Nephron (organoid): Measurements from ENCODE around the gene INHBE.

Experiments
- H3K27ac Mint-ChIP-seq, 3 experiments: 2 replicates each; pipeline ENCODE4 v1.8.0; 2020; ENCODE audit warnings: mixed read lengths in 3 of 3, mild to moderate bottlenecking in 2 of 3, moderate library complexity in 1 of 3
- H3K27me3 Mint-ChIP-seq: 2 replicates; pipeline ENCODE4 v1.8.0; 2021; ENCODE audit warnings: low read depth, mild to moderate bottlenecking, moderate library complexity, mixed read lengths
- H3K36me3 Mint-ChIP-seq: 2 replicates; pipeline ENCODE4 v1.8.0; 2020; ENCODE audit warnings: low read depth, mixed read lengths
- H3K4me1 Mint-ChIP-seq: 2 replicates; pipeline ENCODE4 v1.8.0; 2020; ENCODE audit warnings: mixed read lengths
- H3K4me3 Mint-ChIP-seq, 3 experiments: 2 replicates each; pipeline ENCODE4 v1.8.0; 2020; ENCODE audit warnings: mild to moderate bottlenecking in 3 of 3, mixed read lengths in 3 of 3, moderate library complexity in 2 of 3
- H3K9me3 Mint-ChIP-seq: 2 replicates; pipeline ENCODE4 v1.8.0; 2020; ENCODE audit warnings: mixed read lengths
- TF ChIP-seq, protein P1 (sequence below), 3 experiments: fragments of 200-600 bp; sonication (generic); IDR thresholded peaks; one replicate each; pipeline ENCODE4 v1.5.0; 2021; ENCODE audit warnings: antibody characterized with exemption in 3 of 3; ENCODE audit not compliant: unreplicated experiment in 3 of 3

The INHBE gene

DNA sequence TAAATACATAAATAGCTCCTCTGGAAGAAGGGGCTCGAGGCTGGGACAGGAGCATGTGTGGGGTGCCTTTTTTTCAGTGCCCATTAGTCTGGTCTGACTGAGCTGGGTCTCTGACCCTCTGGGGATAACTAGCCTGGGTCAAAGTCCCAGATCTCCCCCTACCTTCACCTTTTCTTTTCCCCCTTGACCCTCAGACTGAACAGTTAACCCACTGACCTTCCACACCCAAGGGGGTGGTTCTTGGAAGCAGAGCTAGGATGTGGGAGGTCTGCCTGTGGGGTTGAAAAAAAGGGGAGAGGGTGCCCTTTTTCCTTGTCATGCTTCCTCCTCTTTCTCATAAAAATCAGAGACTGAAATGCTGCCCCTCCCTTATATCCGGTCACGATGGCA is 3.6 kb downstream of the INHBE start:
- peak overlapping the region; percentile 94 to 95 (median 95) for H3K4me3 Mint-ChIP-seq
- H3K4me1 Mint-ChIP-seq: peaks cover 36% of the 10 kb centered on the region
- no peaks in the 10 kb centered on the region for H3K9me3 Mint-ChIP-seq
- H3K36me3 Mint-ChIP-seq: no peaks in the 10 kb centered on the region
- peak overlapping the region; percentile 84 to 97 (median 88) for H3K27ac Mint-ChIP-seq
- peaks cover 20% of the 10 kb centered on the region for H3K27me3 Mint-ChIP-seq
- TF ChIP-seq, protein P1, sequence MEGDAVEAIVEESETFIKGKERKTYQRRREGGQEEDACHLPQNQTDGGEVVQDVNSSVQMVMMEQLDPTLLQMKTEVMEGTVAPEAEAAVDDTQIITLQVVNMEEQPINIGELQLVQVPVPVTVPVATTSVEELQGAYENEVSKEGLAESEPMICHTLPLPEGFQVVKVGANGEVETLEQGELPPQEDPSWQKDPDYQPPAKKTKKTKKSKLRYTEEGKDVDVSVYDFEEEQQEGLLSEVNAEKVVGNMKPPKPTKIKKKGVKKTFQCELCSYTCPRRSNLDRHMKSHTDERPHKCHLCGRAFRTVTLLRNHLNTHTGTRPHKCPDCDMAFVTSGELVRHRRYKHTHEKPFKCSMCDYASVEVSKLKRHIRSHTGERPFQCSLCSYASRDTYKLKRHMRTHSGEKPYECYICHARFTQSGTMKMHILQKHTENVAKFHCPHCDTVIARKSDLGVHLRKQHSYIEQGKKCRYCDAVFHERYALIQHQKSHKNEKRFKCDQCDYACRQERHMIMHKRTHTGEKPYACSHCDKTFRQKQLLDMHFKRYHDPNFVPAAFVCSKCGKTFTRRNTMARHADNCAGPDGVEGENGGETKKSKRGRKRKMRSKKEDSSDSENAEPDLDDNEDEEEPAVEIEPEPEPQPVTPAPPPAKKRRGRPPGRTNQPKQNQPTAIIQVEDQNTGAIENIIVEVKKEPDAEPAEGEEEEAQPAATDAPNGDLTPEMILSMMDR (IDR thresholded peaks at IDR 0.05; ENCODE audit: unreplicated experiment in 3 of 3): no peak

DNA sequence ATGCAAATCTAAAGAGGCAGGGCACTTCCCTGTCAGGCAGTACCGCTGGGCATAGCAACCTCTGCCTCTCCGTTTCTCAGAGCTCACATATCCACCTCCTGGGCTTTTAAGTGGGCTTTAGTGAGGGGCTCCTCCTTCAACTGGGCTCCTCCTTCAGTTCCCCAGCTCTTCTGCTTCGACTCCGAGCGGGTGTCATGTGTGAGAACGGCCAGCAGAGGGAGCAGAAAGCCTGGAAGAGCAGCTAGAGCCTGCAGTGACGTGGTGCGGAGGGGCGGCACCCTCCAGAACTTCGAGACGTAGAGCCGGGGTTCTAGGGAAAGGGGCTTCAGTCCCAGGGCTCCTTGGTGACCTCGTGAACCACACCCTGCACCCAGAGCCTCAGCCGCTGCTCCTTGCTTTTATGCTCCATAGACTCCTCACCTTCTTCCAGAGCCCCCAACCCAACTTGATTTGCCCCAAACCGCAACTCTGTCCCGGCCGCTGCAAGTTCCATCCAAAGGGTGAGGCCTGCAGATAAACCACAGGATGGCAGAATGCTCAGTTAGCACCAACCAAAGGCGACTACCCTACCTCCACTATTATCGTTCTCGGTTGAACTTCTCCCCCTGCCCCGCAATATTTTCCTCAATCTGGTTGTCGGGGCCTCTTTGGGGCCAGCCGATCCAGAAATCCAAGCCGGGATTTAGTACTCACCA is 4.1 kb downstream of the INHBE start:
- peaks cover 36% of the 10 kb centered on the region for H3K4me1 Mint-ChIP-seq
- peak overlapping the region; percentile 84 to 97 (median 88) for H3K27ac Mint-ChIP-seq
- H3K9me3 Mint-ChIP-seq: no peaks in the 10 kb centered on the region
- peaks cover 26% of the 10 kb centered on the region for H3K27me3 Mint-ChIP-seq
- TF ChIP-seq, protein P1 (IDR thresholded peaks at IDR 0.05; ENCODE audit: unreplicated experiment in 3 of 3): peak; percentile 92 to 93 (median 92)
- peak overlapping the region; percentile 94 to 95 (median 95) for H3K4me3 Mint-ChIP-seq
- no peaks in the 10 kb centered on the region for H3K36me3 Mint-ChIP-seq

DNA sequence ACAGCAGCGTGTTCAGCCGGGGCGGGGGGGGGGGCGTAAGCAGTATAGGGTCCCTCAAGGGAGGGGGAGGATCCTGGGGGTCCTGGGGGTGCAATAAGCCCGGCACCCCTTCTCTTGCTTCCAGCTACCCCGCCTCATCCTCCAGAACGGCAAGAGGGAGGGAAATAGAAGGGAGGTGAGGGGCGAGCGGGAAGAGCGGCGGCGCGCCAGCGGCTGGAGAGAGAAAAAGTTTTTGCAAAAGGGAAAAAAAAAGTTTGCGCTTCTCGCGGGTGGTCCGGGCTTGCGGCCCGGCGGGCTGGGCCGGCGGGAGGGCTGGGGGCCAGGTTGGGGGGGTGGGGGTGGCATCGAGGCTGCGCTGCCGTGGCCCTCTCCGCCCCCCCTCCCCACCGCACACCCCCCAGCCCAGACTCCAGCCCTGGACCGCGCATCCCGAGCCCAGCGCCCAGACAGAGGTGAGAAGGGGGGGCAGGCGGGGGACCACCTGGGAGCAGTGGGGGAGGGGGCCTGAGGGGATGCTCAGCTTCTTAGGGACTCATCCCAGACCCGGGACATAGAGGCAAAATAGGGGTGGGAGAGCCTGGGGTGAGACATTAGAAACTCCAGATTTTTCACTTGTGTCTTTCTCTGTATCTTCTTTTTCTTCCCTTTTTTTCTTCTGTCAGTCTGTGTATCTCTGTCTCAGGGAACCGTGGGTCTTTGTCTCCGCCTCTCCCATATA is 4.8 kb downstream of the INHBE start, which contains the start of gene GLI1:
Gene GLI1 (plus strand): TSS at position 36 of the 718 bp plus-strand sequence. CDS start 3,907 bp downstream, outside the sequence.
- TF ChIP-seq, protein P1 (IDR thresholded peaks at IDR 0.05; ENCODE audit: unreplicated experiment in 3 of 3): no peak
- peak within 1 kb of the TSS; percentile 94 to 95 (median 95) for H3K4me3 Mint-ChIP-seq
- peaks cover 35% of the 10 kb centered on the region for H3K4me1 Mint-ChIP-seq
- H3K27me3 Mint-ChIP-seq: peaks cover 27% of the 10 kb centered on the region
- no peaks in the 10 kb centered on the region for H3K9me3 Mint-ChIP-seq
- H3K36me3 Mint-ChIP-seq: peaks cover 5% of the 10 kb centered on the region
- H3K27ac Mint-ChIP-seq: peak within 1 kb of the TSS; percentile 84 to 97 (median 88)

DNA sequence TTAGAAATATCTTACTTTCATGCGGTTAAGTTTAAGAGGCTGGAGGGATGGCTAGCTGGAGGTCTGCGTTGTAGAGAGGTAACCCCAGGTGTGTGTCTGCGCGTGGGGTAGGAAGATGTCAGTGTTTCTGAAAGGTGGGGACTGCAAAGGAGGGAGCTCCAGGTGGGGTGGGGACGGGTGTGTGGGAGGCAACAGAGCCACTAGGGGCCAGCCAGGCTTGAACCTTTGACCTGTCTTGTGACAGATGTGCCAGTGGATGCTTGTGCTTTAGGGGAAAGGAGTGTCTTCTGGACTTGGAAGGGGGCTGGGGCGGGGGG is 5.3 kb downstream of the INHBE start:
- peak overlapping the region; percentile 84 to 93 (median 88) for H3K27ac Mint-ChIP-seq
- peaks cover 6% of the 10 kb centered on the region for H3K36me3 Mint-ChIP-seq
- H3K4me1 Mint-ChIP-seq: peaks cover 31% of the 10 kb centered on the region
- TF ChIP-seq, protein P1 (IDR thresholded peaks at IDR 0.05; ENCODE audit: unreplicated experiment in 3 of 3): no peak
- no peaks in the 10 kb centered on the region for H3K9me3 Mint-ChIP-seq
- H3K4me3 Mint-ChIP-seq: peak overlapping the region; percentile 84 to 93 (median 92)
- peaks cover 27% of the 10 kb centered on the region for H3K27me3 Mint-ChIP-seq

DNA sequence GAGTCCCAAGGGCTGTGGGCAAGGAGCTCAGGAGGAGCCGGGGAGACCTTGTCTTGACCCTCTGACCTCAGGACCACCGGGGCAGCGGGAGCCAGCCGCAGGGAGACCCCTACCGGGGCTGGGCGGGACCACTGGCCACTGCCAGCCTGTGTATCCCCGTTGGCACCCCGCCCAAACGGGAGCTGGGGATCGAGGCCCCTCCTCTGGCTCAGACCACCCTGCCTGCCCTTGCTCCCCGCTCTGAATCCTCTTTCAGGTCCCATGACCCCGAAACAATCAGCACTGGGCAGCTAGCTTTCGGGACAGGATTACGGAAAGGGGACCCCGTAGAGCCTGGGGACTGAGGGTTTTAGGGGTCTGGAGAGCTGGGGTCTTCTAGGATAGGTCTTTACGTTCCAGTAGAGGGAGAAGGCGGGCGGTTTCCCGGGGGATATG is 5.8 kb downstream of the INHBE start:
- peak overlapping the region; percentile 84 to 93 (median 92) for H3K4me3 Mint-ChIP-seq
- peaks cover 27% of the 10 kb centered on the region for H3K4me1 Mint-ChIP-seq
- TF ChIP-seq, protein P1 (IDR thresholded peaks at IDR 0.05; ENCODE audit: unreplicated experiment in 3 of 3): no peak
- H3K27ac Mint-ChIP-seq: peak overlapping the region; percentile 88 to 99 (median 91)
- peaks cover 32% of the 10 kb centered on the region for H3K27me3 Mint-ChIP-seq
- peaks cover 9% of the 10 kb centered on the region for H3K36me3 Mint-ChIP-seq
- no peaks in the 10 kb centered on the region for H3K9me3 Mint-ChIP-seq
